H1 (cell line): ENCODE results near the gene PRPF31. TPM values are rescaled to one million over a fixed set of nuclear protein-coding genes. Genes with fewer than 3 reads are reported as not detected.

Experiments used
- CTCF ChIA-PET: fragments of 300-600 bp; sonication (Branson Sonifier 250); formaldehyde crosslinking; loops from one replicate; lab custom pipeline; 2021; ENCODE audit not compliant: partially characterized antibody; lab: Charles Lee
- POLR2A ChIA-PET: fragments of 300-600 bp; sonication (Branson Sonifier 250); formaldehyde crosslinking; loops from one replicate; lab custom pipeline; 2021; ENCODE audit warnings: inconsistent platforms; ENCODE audit not compliant: partially characterized antibody; lab: Charles Lee
- DNase-seq, 2 experiments: peaks; one replicate each; pipeline versions ENCODE4 v3.0.0 to v3.0.0-alpha.2; 2010 to 2022; ENCODE audit warnings: low spot score in 2 of 2, low read depth in 1 of 2, mixed read lengths in 1 of 2
- FAIRE-seq: peaks from 2 replicates; lab custom pipeline; 2011; peaks lifted over from hg19 to GRCh38; lab: Jason Lieb, UNC
- H2AFZ ChIP-seq: 2 replicates; pipeline ENCODE4 v1.8.1; 2012; ENCODE audit warnings: low read length, inconsistent platforms
- H2AK5ac ChIP-seq: 2 replicates; pipeline ENCODE4 v1.6.1; 2013; ENCODE audit warnings: low read depth, low read length
- H2BK120ac ChIP-seq: replicated peaks from 2 replicates; pipeline ENCODE3; 2013; ENCODE audit warnings: low read depth, low read length, inconsistent platforms
- H2BK12ac ChIP-seq: 2 replicates; pipeline ENCODE4 v1.6.1; 2013; ENCODE audit warnings: low read depth, low read length
- H2BK15ac ChIP-seq: 2 replicates; pipeline ENCODE4 v1.6.1; 2013; ENCODE audit warnings: low read length
- H2BK20ac ChIP-seq: 2 replicates; pipeline ENCODE4 v1.6.1; 2013; ENCODE audit warnings: low read length
- H2BK5ac ChIP-seq: 2 replicates; pipeline ENCODE4 v1.6.1; 2013; ENCODE audit warnings: low read depth, low read length
- H3K14ac ChIP-seq: 2 replicates; pipeline ENCODE4 v1.6.1; 2013; ENCODE audit warnings: inconsistent platforms; ENCODE audit not compliant: insufficient read length
- H3K18ac ChIP-seq: 2 replicates; pipeline ENCODE4 v1.6.1; 2013; ENCODE audit warnings: low read length; ENCODE audit errors: extremely low read depth
- H3K23ac ChIP-seq: 2 replicates; pipeline ENCODE4 v1.6.1; 2013; ENCODE audit warnings: inconsistent platforms; ENCODE audit not compliant: insufficient read length
- H3K23me2 ChIP-seq: 2 replicates; pipeline ENCODE4 v1.6.1; 2013; ENCODE audit warnings: low read depth, low read length
- H3K27ac ChIP-seq: 2 replicates; pipeline ENCODE4 v1.6.1; 2011; ENCODE audit warnings: low read depth, low read length, inconsistent platforms
- H3K27me3 ChIP-seq, 4 experiments: replicated peaks in 1 of 4; 1 replicate in 1 of 4; 2 replicates in 3 of 4; pipeline versions ENCODE4 v1.6.1 to v1.8.1; 2011 to 2013; ENCODE audit warnings: low read length in 3 of 4, mild to moderate bottlenecking in 3 of 4, inconsistent platforms in 2 of 4, mixed read lengths in 2 of 4, moderate library complexity in 1 of 4; ENCODE audit not compliant: control insufficient read depth in 3 of 4, insufficient read depth in 3 of 4; ENCODE audit errors: extremely low read depth in 1 of 4
- H3K36me3 ChIP-seq, 4 experiments: 2 replicates each; pipeline versions ENCODE4 v1.6.1 to v1.8.1; 2011 to 2013; ENCODE audit warnings: mild to moderate bottlenecking in 4 of 4, low read length in 3 of 4, moderate library complexity in 2 of 4, control low read depth in 1 of 4, inconsistent platforms in 1 of 4; ENCODE audit not compliant: insufficient read depth in 4 of 4, control insufficient read depth in 2 of 4
- H3K4ac ChIP-seq: replicated peaks from 2 replicates; pipeline ENCODE3; 2013; ENCODE audit warnings: low read length, low read depth, mixed read lengths, inconsistent platforms; ENCODE audit not compliant: insufficient read length
- H3K4me1 ChIP-seq, 4 experiments: replicated peaks in 1 of 4; 1 replicate in 1 of 4; 2 replicates in 3 of 4; pipeline versions ENCODE4 v1.6.1 to v1.8.1; 2011 to 2013; ENCODE audit warnings: low read length in 3 of 4, inconsistent platforms in 2 of 4, mixed read lengths in 1 of 4; ENCODE audit not compliant: insufficient read depth in 4 of 4, control insufficient read depth in 3 of 4
- H3K4me2 ChIP-seq, 2 experiments: 2 replicates each; pipeline versions ENCODE4 v1.6.1 to v1.8.1; 2011 to 2013; ENCODE audit warnings: low read depth in 2 of 2, low read length in 2 of 2, control low read depth in 1 of 2, inconsistent platforms in 1 of 2, mild to moderate bottlenecking in 1 of 2; ENCODE audit not compliant: insufficient read depth in 1 of 2
- H3K4me3 ChIP-seq, 4 experiments: fragments of 200-600, 300-600 bp in 1 of 4; sonication (generic), shearing (Covaris generic), sonication (Bioruptor Twin) in 1 of 4; 2 replicates each; pipeline versions ENCODE4 v1.5.1 to v1.8.1; 2011 to 2016; ENCODE audit warnings: low read length in 4 of 4, low read depth in 3 of 4, control low read depth in 2 of 4, inconsistent platforms in 2 of 4, mild to moderate bottlenecking in 2 of 4, mixed read lengths in 1 of 4, moderate library complexity in 1 of 4; ENCODE audit not compliant: insufficient read depth in 2 of 4; ENCODE audit errors: extremely low read depth in 1 of 4
- H3K56ac ChIP-seq: replicated peaks from 2 replicates; pipeline ENCODE3; 2013; ENCODE audit warnings: low read depth, mild to moderate bottlenecking, mixed read lengths, low read length, inconsistent platforms; ENCODE audit not compliant: insufficient read length
- H3K79me1 ChIP-seq: 2 replicates; pipeline ENCODE4 v1.6.1; 2013; ENCODE audit warnings: low read depth, low read length, control low read depth
- H3K79me2 ChIP-seq, 2 experiments: 2 replicates each; pipeline versions ENCODE4 v1.6.1 to v1.8.1; 2012 to 2013; ENCODE audit warnings: low read length in 2 of 2, mild to moderate bottlenecking in 2 of 2, inconsistent platforms in 1 of 2; ENCODE audit not compliant: insufficient read depth in 2 of 2, control insufficient read depth in 1 of 2
- H3K9ac ChIP-seq, 4 experiments: replicated peaks in 1 of 4; 1 replicate in 1 of 4; 2 replicates in 3 of 4; pipeline versions ENCODE4 v1.6.1 to v1.8.1; 2011 to 2013; ENCODE audit warnings: low read depth in 3 of 4, low read length in 3 of 4, control low read depth in 2 of 4, mild to moderate bottlenecking in 2 of 4, moderate library complexity in 2 of 4, inconsistent platforms in 1 of 4; ENCODE audit errors: extremely low read depth in 1 of 4
- H3K9me3 ChIP-seq, 2 experiments: 2 replicates each; pipeline versions ENCODE4 v1.6.1 to v1.8.1; 2012 to 2013; ENCODE audit warnings: mild to moderate bottlenecking in 2 of 2, moderate library complexity in 2 of 2, control low read depth in 1 of 2, inconsistent platforms in 1 of 2, low read depth in 1 of 2, low read length in 1 of 2, mixed read lengths in 1 of 2; ENCODE audit not compliant: insufficient read depth in 2 of 2
- H4K20me1 ChIP-seq, 2 experiments: replicated peaks in 1 of 2; 2 replicates each; pipeline versions ENCODE3 to v1.8.1; 2011 to 2013; ENCODE audit warnings: inconsistent platforms in 2 of 2, low read length in 2 of 2, mild to moderate bottlenecking in 1 of 2; ENCODE audit not compliant: insufficient read depth in 2 of 2, control insufficient read depth in 1 of 2
- H4K5ac ChIP-seq: 2 replicates; pipeline ENCODE4 v1.6.1; 2013; ENCODE audit warnings: low read length, low read depth, mixed read lengths, inconsistent platforms; ENCODE audit not compliant: insufficient read length
- H4K8ac ChIP-seq: 2 replicates; pipeline ENCODE4 v1.8.0; 2013; ENCODE audit warnings: mild to moderate bottlenecking, moderate library complexity, low read length, inconsistent platforms; ENCODE audit not compliant: insufficient read depth; ENCODE audit errors: extremely low read depth
- H4K91ac ChIP-seq: replicated peaks from 2 replicates; pipeline ENCODE3; 2013; ENCODE audit warnings: low read length, mixed read lengths, inconsistent platforms; ENCODE audit not compliant: insufficient read length
- WGBS, 2 experiments: shearing (Covaris generic) in 1 of 2; methylation state at CpG; one replicate each; pipeline versions ENCODE4 v1.1.6 to v1.1.7; 2013 to 2015; ENCODE audit warnings: low lambda C conversion rate in 2 of 2, mixed read lengths in 2 of 2, inconsistent platforms in 1 of 2, low coverage in 1 of 2, missing lambda C conversion rate in 1 of 2; ENCODE audit not compliant: insufficient replicate concordance in 2 of 2, insufficient coverage in 1 of 2, insufficient read length in 1 of 2; ENCODE audit errors: extremely low coverage in 1 of 2, missing lambda C conversion rate in 1 of 2; 5-methylcytosine and 5-hydroxymethylcytosine counted together
- polyA plus RNA-seq, 7 experiments: library from polyadenylated mRNA; depleted of rRNA in 3 of 7; stranded (reverse) in 5 of 7; unstranded in 2 of 7; fragments of >200 nt in 5 of 7; fragments of 200-250 nt in 2 of 7; gene quantifications; 1 replicate in 5 of 7; 2 replicates in 1 of 7; 4 replicates in 1 of 7; pipeline versions ENCODE4 v1.2.1 to v1.2.3, GENCODE V29; 2011 to 2013; ENCODE audit warnings: missing spikeins in 2 of 7, mixed read lengths in 2 of 7
- total RNA-seq: library from RNA; stranded (reverse); fragmentation: NEBNext Ultra II Directional; extraction: Animal tissue kit (Norgen Biotek cat#: 25700); gene quantifications from 2 replicates; pipeline ENCODE4 v1.2.1, GENCODE V29; 2021

PRPF31 gene
- total and polyA plus RNA-seq, 2 of the 8 experiments (the other 6 are each of a cell fraction or from before 2014, with no cell fraction given), result 51.1 to 97.4 TPM

DNA sequence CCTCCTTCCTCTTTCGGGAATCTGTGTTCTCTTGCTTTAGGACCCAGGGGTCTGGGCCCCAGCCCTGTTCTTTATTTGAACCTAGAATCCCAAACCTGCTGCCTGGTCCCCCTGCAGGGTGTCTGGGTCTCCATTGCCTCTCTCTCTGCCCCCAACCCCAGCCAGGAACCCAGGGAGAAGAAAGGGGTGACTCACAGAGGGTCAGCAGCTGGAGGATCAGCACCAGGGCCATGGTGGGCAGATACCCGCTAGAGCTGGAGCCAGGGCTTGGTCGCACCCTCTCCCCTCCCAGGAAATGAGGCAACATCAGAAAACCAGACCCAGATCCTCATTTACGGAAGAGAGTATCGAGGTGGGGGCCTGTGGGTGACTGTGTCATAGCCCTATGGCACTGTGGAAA lies 15.0 kb upstream of the PRPF31 start, which contains the start of gene OSCAR:
OSCAR (minus strand) TSS at position 243 of the 400 bp plus-strand sequence; CDS start at position 232, 11 bp downstream.
- Histone ChIP-seq H2BK120ac (no peak within 1 kb of the TSS), H3K23me2 (peaks cover 17% of the 10 kb centered on the region), H3K56ac (no peak within 1 kb of the TSS), H3K4me2 (no peak within 1 kb of the TSS), H3K9ac (no peak within 1 kb of the TSS), H3K79me1 (no peaks in the 10 kb centered on the region; the same call in 1 of the 2 replicates), H4K91ac (no peak within 1 kb of the TSS), H3K27ac (no peak within 1 kb of the TSS), H3K18ac (no peak within 1 kb of the TSS), H3K79me2 (peaks cover 0 to 13% of the 10 kb centered on the region in 2 experiments; a peak in 2 of 4 replicates), H3K27me3 (peaks cover 2 to 16% (median 8%) of the 10 kb centered on the region in 4 experiments; a peak in 6 of 7 replicates), H4K5ac (no peak within 1 kb of the TSS), H3K23ac (no peak within 1 kb of the TSS), H2BK20ac (no peak within 1 kb of the TSS), H2BK5ac (no peak within 1 kb of the TSS), H2AFZ (no peak within 1 kb of the TSS), H3K4me3 (no peak within 1 kb of the TSS), H3K14ac (no peak within 1 kb of the TSS), H3K4ac (no peak within 1 kb of the TSS), H4K20me1 (peaks cover 0 to 3% of the 10 kb centered on the region in 2 experiments), H2AK5ac (no peak within 1 kb of the TSS), H3K9me3 (no peaks in the 10 kb centered on the region), H2BK15ac (no peak within 1 kb of the TSS), H3K4me1 (peaks cover 0 to 5% (median 2%) of the 10 kb centered on the region in 4 experiments; a peak in 4 of 7 replicates), H4K8ac (no peak within 1 kb of the TSS), H3K36me3 (peaks cover 0 to 4% (median 2%) of the 10 kb centered on the region in 4 experiments; a peak in 4 of 8 replicates), H2BK12ac (no peak within 1 kb of the TSS)
- 85% methylated on average over 5 of the region's 5 CpGs; no CpG with 5 or more reads in 1 of the 2 experiments for WGBS, 2 experiments
- CTCF ChIA-PET, result interaction anchor here (0.6 kb wide), 2 partner anchors 69 to 1159 kb away, joined by 3 read pairs; no protein-coding TSS in a partner anchor
- DNase-seq, result no peak
- POLR2A ChIA-PET, result interaction anchor here (1.0 kb wide), 1 partner anchor 14 kb away, joined by 5 read pairs; the partner anchor contains the start of gene TFPT
- no peak for FAIRE-seq
